Suprapubic skin (tissue), 4 donors: ENCODE measurements around the gene ADAMTS17. TPM values are rescaled to one million over a fixed set of nuclear protein-coding genes. Genes with fewer than 3 reads are reported as not detected.

ENCODE experiments used
- DNase-seq, 2 donors: peaks; one replicate each; pipeline ENCODE4 v3.0.0-alpha.2; 2019; ENCODE audit warnings: low spot score in 2 of 2
- H3K27ac ChIP-seq: fragments of 200-600 bp; sonication (generic); one replicate; pipeline ENCODE4 v1.5.1; 2019
- H3K27me3 ChIP-seq: fragments of 200-600 bp; sonication (generic); one replicate; pipeline ENCODE4 v1.5.1; 2019
- H3K36me3 ChIP-seq: fragments of 200-600 bp; sonication (generic); one replicate; pipeline ENCODE4 v1.5.1; 2019
- H3K4me1 ChIP-seq: fragments of 200-600 bp; sonication (generic); one replicate; pipeline ENCODE4 v1.5.1; 2019
- H3K4me3 ChIP-seq: fragments of 200-600 bp; sonication (generic); one replicate; pipeline ENCODE4 v1.5.1; 2019; ENCODE audit warnings: mild to moderate bottlenecking
- H3K9me3 ChIP-seq: fragments of 200-600 bp; sonication (generic); one replicate; pipeline ENCODE4 v1.5.1; 2019
- EP300 ChIP-seq: sonication (generic); formaldehyde crosslinking; IDR thresholded peaks from one replicate; pipeline ENCODE4 v1.6.1; 2017; ENCODE audit warnings: antibody characterized with exemption
- POLR2A ChIP-seq, 2 donors: fragments of 450-650 bp; IDR thresholded peaks; one replicate each; pipeline ENCODE4 v1.6.1; 2017; ENCODE audit warnings: antibody characterized with exemption in 2 of 2, mild to moderate bottlenecking in 2 of 2, moderate library complexity in 2 of 2
- POLR2AphosphoS5 ChIP-seq, 3 donors: sonication (generic); formaldehyde crosslinking; IDR thresholded peaks; one replicate each; pipeline ENCODE4 v1.6.1; 2017; ENCODE audit warnings: antibody characterized with exemption in 3 of 3
- WGBS: methylation state at CpG from one replicate; pipeline ENCODE4 v1.1.5; 2018; 5-methylcytosine and 5-hydroxymethylcytosine counted together
- total RNA-seq, 4 donors: library from RNA; depleted of rRNA; stranded (reverse); fragments of >200 nt; gene quantifications; one replicate each; pipeline ENCODE4 v1.1.0, GENCODE V29; 2016
- TF ChIP-seq, protein P1 (sequence below), 2 donors: fragments of 200-600 bp in 1 of 2; fragments of 450-650 bp in 1 of 2; sonication (generic) in 1 of 2; IDR thresholded peaks; one replicate each; pipeline ENCODE4 v1.5.1; 2016 to 2019; ENCODE audit warnings: antibody characterized with exemption in 2 of 2, mild to moderate bottlenecking in 1 of 2, moderate library complexity in 1 of 2

The ADAMTS17 gene
- total RNA-seq, 4 donors from 2014 or later = 4.2 to 12.3 (median 6.3) TPM

DNA sequence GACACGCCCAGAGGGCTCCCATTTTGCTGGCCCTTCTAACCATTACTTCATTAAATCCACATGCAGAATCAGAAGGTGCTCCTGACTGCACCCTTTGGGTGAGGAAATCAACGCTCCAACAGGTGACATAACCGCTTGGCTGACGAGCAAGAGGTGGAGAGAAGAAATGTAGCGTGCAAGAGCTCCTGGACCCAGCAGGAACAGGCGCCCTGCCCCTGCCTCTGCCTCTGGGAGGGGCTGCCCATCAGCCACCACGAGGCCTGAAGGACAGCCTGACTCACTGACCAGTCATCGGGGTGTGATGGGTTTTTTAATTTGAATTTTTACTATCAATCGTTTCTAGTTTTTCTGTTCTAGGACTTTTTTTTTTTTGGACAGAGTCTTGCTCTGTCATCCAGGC, 218.2 kb downstream of the ADAMTS17 start:
- 90% methylated on average over 9 of the region's 9 CpGs for WGBS
- no peak overlapping the region for H3K27ac ChIP-seq
- peaks cover 12% of the 10 kb centered on the region for H3K9me3 ChIP-seq
- H3K4me1 ChIP-seq = no peaks in the 10 kb centered on the region
- TF ChIP-seq POLR2A (IDR thresholded peaks at IDR 0.05) (no peak), EP300 (no peak), POLR2AphosphoS5 (IDR thresholded peaks at IDR 0.05) (no peak)
- TF ChIP-seq, protein P1, sequence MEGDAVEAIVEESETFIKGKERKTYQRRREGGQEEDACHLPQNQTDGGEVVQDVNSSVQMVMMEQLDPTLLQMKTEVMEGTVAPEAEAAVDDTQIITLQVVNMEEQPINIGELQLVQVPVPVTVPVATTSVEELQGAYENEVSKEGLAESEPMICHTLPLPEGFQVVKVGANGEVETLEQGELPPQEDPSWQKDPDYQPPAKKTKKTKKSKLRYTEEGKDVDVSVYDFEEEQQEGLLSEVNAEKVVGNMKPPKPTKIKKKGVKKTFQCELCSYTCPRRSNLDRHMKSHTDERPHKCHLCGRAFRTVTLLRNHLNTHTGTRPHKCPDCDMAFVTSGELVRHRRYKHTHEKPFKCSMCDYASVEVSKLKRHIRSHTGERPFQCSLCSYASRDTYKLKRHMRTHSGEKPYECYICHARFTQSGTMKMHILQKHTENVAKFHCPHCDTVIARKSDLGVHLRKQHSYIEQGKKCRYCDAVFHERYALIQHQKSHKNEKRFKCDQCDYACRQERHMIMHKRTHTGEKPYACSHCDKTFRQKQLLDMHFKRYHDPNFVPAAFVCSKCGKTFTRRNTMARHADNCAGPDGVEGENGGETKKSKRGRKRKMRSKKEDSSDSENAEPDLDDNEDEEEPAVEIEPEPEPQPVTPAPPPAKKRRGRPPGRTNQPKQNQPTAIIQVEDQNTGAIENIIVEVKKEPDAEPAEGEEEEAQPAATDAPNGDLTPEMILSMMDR (IDR thresholded peaks at IDR 0.05) = no peak
- no peaks in the 10 kb centered on the region for H3K36me3 ChIP-seq
- H3K27me3 ChIP-seq = no peaks in the 10 kb centered on the region
- no peak overlapping the region for H3K4me3 ChIP-seq
- DNase-seq = no peak

DNA sequence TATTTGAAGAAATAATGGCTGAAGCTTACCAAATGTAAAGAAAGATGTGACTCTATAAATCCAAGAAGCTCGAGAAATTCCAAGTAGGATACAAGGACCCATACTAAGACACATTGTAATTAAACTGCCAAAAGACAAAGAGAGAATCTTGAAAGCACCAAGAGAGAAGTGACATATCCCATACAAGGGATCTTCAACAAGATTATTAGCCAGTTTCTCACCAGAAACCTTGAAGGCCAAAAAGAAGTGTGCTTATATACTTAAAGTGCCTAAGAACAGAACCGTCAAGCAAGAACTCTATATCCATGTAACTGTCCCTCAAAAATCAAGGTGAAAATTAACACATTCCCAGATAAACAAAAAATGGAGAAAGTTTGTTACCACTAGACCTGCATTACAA, 220.5 kb downstream of the ADAMTS17 start:
- no peak overlapping the region for H3K4me3 ChIP-seq
- H3K36me3 ChIP-seq = no peaks in the 10 kb centered on the region
- H3K27me3 ChIP-seq = no peaks in the 10 kb centered on the region
- TF ChIP-seq POLR2AphosphoS5 (IDR thresholded peaks at IDR 0.05) (no peak), EP300 (no peak), POLR2A (IDR thresholded peaks at IDR 0.05) (no peak)
- TF ChIP-seq, protein P1 (IDR thresholded peaks at IDR 0.05) = no peak
- H3K27ac ChIP-seq = no peak overlapping the region
- DNase-seq = no peak
- 96% methylated on average over 2 of the region's 2 CpGs for WGBS
- H3K9me3 ChIP-seq = peaks cover 12% of the 10 kb centered on the region
- H3K4me1 ChIP-seq = no peaks in the 10 kb centered on the region

DNA sequence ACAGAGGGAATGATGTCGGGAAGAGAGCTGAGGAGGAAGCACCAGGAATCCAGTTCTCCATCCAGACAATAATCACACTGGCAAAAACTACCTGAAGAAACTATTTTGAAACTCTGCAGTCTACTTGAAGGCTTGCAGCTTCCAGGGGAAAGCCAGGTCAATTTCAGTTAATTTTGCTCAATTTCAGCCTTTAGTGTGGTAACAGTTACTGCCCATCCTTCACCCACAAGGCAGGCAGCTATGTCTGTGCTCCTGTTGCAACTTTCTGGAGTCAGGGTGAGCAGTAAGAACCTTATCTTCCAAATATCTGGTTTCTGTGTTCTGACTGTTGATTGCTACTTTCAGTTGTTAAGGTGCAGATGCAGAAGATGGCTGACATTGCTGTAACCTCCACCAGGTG, 221.7 kb downstream of the ADAMTS17 start:
- DNase-seq = no peak
- H3K4me3 ChIP-seq = no peak overlapping the region
- no peaks in the 10 kb centered on the region for H3K27me3 ChIP-seq
- no peak overlapping the region for H3K27ac ChIP-seq
- H3K9me3 ChIP-seq = peaks cover 12% of the 10 kb centered on the region
- H3K4me1 ChIP-seq = peaks cover 5% of the 10 kb centered on the region
- 87% methylated on average over 1 of the region's 1 CpG for WGBS
- TF ChIP-seq POLR2AphosphoS5 (IDR thresholded peaks at IDR 0.05) = no peak
- TF ChIP-seq, protein P1 (IDR thresholded peaks at IDR 0.05) = no peak
- no peak for TF ChIP-seq EP300
- TF ChIP-seq POLR2A (IDR thresholded peaks at IDR 0.05) = no peak
- no peaks in the 10 kb centered on the region for H3K36me3 ChIP-seq

DNA sequence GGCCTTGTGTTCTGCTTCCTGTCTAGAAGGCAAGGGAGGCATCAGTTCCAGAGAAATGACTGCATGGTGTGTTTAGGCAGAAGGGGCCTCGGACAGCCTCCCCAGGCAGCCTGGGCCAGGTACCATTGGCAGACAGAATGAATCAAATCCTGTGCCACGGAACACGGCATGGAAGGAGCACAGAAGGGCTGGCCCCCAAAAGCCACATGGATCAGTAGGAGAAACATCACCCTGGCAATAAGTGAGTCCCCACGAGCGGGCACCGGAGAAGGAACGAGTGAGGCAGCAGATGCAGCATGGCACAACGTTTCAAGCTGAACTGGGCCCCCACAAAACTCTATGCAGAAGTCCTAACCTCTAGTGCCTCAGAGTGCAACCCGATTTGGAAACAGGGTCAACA, 223.2 kb downstream of the ADAMTS17 start:
- Histone ChIP-seq H3K27ac (no peak overlapping the region), H3K4me1 (peaks cover 15% of the 10 kb centered on the region), H3K36me3 (no peaks in the 10 kb centered on the region), H3K9me3 (peaks cover 12% of the 10 kb centered on the region), H3K27me3 (no peaks in the 10 kb centered on the region), H3K4me3 (no peak overlapping the region)
- TF ChIP-seq EP300 = no peak
- no peak for TF ChIP-seq POLR2AphosphoS5 (IDR thresholded peaks at IDR 0.05)
- TF ChIP-seq, protein P1 (IDR thresholded peaks at IDR 0.05) = no peak
- no peak for TF ChIP-seq POLR2A (IDR thresholded peaks at IDR 0.05)
- WGBS = 86% methylated on average over 9 of the region's 9 CpGs
- DNase-seq = no peak

DNA sequence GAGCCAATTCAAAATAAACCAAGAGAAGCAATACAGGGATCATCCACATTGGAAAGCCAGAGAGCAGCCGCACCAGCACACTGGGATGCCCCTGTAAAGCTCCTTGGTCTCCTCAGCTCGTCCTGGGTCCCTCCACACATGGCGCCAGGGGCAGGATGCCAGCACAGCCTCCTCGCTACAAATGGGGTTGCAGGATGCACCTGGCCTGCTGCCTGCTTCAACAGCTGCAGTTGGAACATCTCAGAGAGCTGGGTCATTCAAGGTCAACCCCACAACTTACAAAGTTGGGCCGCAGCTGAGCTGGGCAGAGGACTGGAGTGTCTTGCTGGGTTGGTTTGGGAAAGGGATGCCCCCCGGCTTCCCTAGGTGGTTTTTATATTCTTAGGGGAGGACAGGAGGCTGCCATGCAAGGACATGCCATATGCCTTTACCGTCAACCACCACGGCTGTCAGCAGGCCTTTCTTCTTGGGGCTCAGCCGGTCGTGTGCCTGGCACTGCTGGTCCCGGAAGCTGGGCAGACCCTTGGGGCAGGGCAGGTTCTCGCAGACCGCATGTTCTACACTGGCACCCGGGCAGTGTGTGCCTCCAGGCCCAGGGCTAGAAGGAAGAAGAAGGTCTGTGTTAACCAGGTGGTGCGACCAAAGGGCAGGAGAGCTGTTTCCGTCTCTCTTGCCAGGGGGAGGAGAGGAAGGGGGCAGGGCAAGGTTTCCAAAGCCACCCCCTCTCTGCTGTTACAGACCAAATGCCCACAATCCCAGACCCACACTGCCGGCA, 225.2 kb downstream of the ADAMTS17 start:
- H3K4me3 ChIP-seq = no peak overlapping the region
- peaks cover 8% of the 10 kb centered on the region for H3K9me3 ChIP-seq
- no peaks in the 10 kb centered on the region for H3K27me3 ChIP-seq
- no peak for DNase-seq
- no peaks in the 10 kb centered on the region for H3K36me3 ChIP-seq
- no peak overlapping the region for H3K27ac ChIP-seq
- H3K4me1 ChIP-seq = peaks cover 27% of the 10 kb centered on the region
- TF ChIP-seq, protein P1 (IDR thresholded peaks at IDR 0.05) = no peak
- TF ChIP-seq EP300 = no peak
- TF ChIP-seq POLR2A (IDR thresholded peaks at IDR 0.05) = no peak
- TF ChIP-seq POLR2AphosphoS5 (IDR thresholded peaks at IDR 0.05) = no peak
- WGBS = 74% methylated on average over 9 of the region's 17 CpGs
